ENCODE measurements around the gene MYO7A. TPM values are rescaled to one million over a fixed set of nuclear protein-coding genes. Genes with fewer than 3 reads are reported as not detected.

Gene MYO7A
- total RNA-seq, 1 donor from 2014 or later = 11.6 TPM

- TF ChIP-seq CTCF (IDR thresholded peaks at IDR 0.05; ENCODE audit: partially characterized antibody, unreplicated experiment) = no peak
- H3K36me3 Mint-ChIP-seq (ENCODE audit: unreplicated experiment) = no peaks in the 10 kb centered on the region
- H3K27me3 Mint-ChIP-seq (ENCODE audit: unreplicated experiment) = peaks cover 7% of the 10 kb centered on the region
- peaks cover 10% of the 10 kb centered on the region for H3K4me1 Mint-ChIP-seq (ENCODE audit: low read depth, unreplicated experiment)
- no peaks in the 10 kb centered on the region for H3K9me3 Mint-ChIP-seq (ENCODE audit: unreplicated experiment)
- no peak overlapping the region for H3K4me3 Mint-ChIP-seq (ENCODE audit: unreplicated experiment)
- H3K27ac Mint-ChIP-seq (ENCODE audit: unreplicated experiment) = no peak overlapping the region
- no peak for DNase-seq
These were observed 38.0 kb downstream of the MYO7A start for GRCh38 chr11:77166021-77166420.

- H3K9me3 Mint-ChIP-seq (ENCODE audit: unreplicated experiment) = no peaks in the 10 kb centered on the region
- peaks cover 7% of the 10 kb centered on the region for H3K27me3 Mint-ChIP-seq (ENCODE audit: unreplicated experiment)
- H3K4me3 Mint-ChIP-seq (ENCODE audit: unreplicated experiment) = no peak overlapping the region
- no peak overlapping the region for H3K27ac Mint-ChIP-seq (ENCODE audit: unreplicated experiment)
- no peak for DNase-seq
- no peak for TF ChIP-seq CTCF (IDR thresholded peaks at IDR 0.05; ENCODE audit: partially characterized antibody, unreplicated experiment)
- H3K36me3 Mint-ChIP-seq (ENCODE audit: unreplicated experiment) = no peaks in the 10 kb centered on the region
- H3K4me1 Mint-ChIP-seq (ENCODE audit: low read depth, unreplicated experiment) = peaks cover 14% of the 10 kb centered on the region
These were observed 39.1 kb downstream of the MYO7A start for GRCh38 chr11:77167111-77167626.

- peaks cover 5% of the 10 kb centered on the region for H3K27me3 Mint-ChIP-seq (ENCODE audit: unreplicated experiment)
These were observed 39.7 kb downstream of the MYO7A start for GRCh38 chr11:77167791-77168190.

GRCh38 chr11:77170107-77170506 is 42.1 kb downstream of the MYO7A start:
- no peak overlapping the region for H3K4me3 Mint-ChIP-seq (ENCODE audit: unreplicated experiment)
- no peak for TF ChIP-seq CTCF (IDR thresholded peaks at IDR 0.05; ENCODE audit: partially characterized antibody, unreplicated experiment)
- no peak for DNase-seq
- H3K9me3 Mint-ChIP-seq (ENCODE audit: unreplicated experiment) = peaks cover 2% of the 10 kb centered on the region
- no peaks in the 10 kb centered on the region for H3K36me3 Mint-ChIP-seq (ENCODE audit: unreplicated experiment)
- H3K27me3 Mint-ChIP-seq (ENCODE audit: unreplicated experiment) = peaks cover 11% of the 10 kb centered on the region
- H3K4me1 Mint-ChIP-seq (ENCODE audit: low read depth, unreplicated experiment) = peaks cover 19% of the 10 kb centered on the region
- no peak overlapping the region for H3K27ac Mint-ChIP-seq (ENCODE audit: unreplicated experiment)

More at GRCh38 chr11:77167791-77168190, 39.7 kb downstream of the MYO7A start:
- no peak for TF ChIP-seq CTCF (IDR thresholded peaks at IDR 0.05; ENCODE audit: partially characterized antibody, unreplicated experiment)
- DNase-seq = no peak
- H3K4me1 Mint-ChIP-seq (ENCODE audit: low read depth, unreplicated experiment) = peaks cover 15% of the 10 kb centered on the region
- no peaks in the 10 kb centered on the region for H3K36me3 Mint-ChIP-seq (ENCODE audit: unreplicated experiment)
- H3K9me3 Mint-ChIP-seq (ENCODE audit: unreplicated experiment) = no peaks in the 10 kb centered on the region
- no peak overlapping the region for H3K27ac Mint-ChIP-seq (ENCODE audit: unreplicated experiment)
- no peak overlapping the region for H3K4me3 Mint-ChIP-seq (ENCODE audit: unreplicated experiment)

- Mint-ChIP-seq H3K27me3 (ENCODE audit: unreplicated experiment) (peaks cover 11% of the 10 kb centered on the region), H3K9me3 (ENCODE audit: unreplicated experiment) (peaks cover 4% of the 10 kb centered on the region), H3K4me3 (ENCODE audit: unreplicated experiment) (no peak overlapping the region), H3K4me1 (ENCODE audit: low read depth, unreplicated experiment) (peaks cover 21% of the 10 kb centered on the region), H3K27ac (ENCODE audit: unreplicated experiment) (no peak overlapping the region), H3K36me3 (ENCODE audit: unreplicated experiment) (no peaks in the 10 kb centered on the region)
- no peak for TF ChIP-seq CTCF (IDR thresholded peaks at IDR 0.05; ENCODE audit: partially characterized antibody, unreplicated experiment)
- no peak for DNase-seq
These were observed 43.2 kb downstream of the MYO7A start for GRCh38 chr11:77171254-77171653.

Data from glutamatergic neuron (in vitro differentiated cells).